ENCODE results near the gene JAK1.

DNA sequence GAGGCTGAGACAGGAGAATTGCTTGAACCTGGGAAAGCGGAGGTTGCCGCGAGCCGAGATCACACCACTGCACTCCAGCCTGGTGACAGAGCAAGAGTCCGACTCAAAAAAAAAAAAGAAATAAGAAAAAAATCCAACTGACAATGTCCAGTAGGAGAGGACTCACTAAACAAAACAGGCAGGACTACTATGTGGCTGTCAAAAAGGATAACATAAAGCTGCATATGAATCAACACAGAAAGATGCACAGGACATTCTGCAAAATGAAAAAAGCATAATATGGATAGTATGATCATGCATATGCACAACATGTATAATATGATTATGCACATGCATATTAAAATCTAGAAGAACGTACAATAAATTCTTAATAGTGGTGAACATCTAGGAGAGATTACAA is 80.7 kb downstream of the JAK1 start:
- TF ChIP-seq, protein P1, sequence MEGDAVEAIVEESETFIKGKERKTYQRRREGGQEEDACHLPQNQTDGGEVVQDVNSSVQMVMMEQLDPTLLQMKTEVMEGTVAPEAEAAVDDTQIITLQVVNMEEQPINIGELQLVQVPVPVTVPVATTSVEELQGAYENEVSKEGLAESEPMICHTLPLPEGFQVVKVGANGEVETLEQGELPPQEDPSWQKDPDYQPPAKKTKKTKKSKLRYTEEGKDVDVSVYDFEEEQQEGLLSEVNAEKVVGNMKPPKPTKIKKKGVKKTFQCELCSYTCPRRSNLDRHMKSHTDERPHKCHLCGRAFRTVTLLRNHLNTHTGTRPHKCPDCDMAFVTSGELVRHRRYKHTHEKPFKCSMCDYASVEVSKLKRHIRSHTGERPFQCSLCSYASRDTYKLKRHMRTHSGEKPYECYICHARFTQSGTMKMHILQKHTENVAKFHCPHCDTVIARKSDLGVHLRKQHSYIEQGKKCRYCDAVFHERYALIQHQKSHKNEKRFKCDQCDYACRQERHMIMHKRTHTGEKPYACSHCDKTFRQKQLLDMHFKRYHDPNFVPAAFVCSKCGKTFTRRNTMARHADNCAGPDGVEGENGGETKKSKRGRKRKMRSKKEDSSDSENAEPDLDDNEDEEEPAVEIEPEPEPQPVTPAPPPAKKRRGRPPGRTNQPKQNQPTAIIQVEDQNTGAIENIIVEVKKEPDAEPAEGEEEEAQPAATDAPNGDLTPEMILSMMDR (IDR thresholded peaks at IDR 0.05; ENCODE audit: low read depth, low read length): no peak
- TF ChIP-seq EZH2phosphoT487 (IDR thresholded peaks at IDR 0.05; ENCODE audit: low read depth): no peak

Data from OCI-LY3 (cell line).